WTC11 (cell line): ENCODE results near the gene FHL3. TPM values are rescaled to one million over a fixed set of nuclear protein-coding genes. Genes with fewer than 3 reads are reported as not detected.

Experiments
- EMX1 ChIP-seq: fragments of 250-450 bp; sonication (Bioruptor Pico); IDR thresholded peaks from 2 replicates; pipeline ENCODE4 v1.8.0; 2021; ENCODE audit warnings: mild to moderate bottlenecking
- ETV6 ChIP-seq: sonication (generic); formaldehyde crosslinking; IDR thresholded peaks from 2 replicates; pipeline ENCODE4 v1.8.1; 2022; ENCODE audit warnings: mild to moderate bottlenecking, missing genetic modification reagents
- FOXP1 ChIP-seq: sonication (generic); formaldehyde crosslinking; IDR thresholded peaks from 2 replicates; pipeline ENCODE4 v1.8.0; 2022; ENCODE audit warnings: missing genetic modification reagents, mild to moderate bottlenecking, moderate library complexity, borderline replicate concordance
- FOXP4 ChIP-seq: sonication (generic); formaldehyde crosslinking; IDR thresholded peaks from 2 replicates; pipeline ENCODE4 v1.8.0; 2022; ENCODE audit warnings: mild to moderate bottlenecking, missing genetic modification reagents
- GABPB1 ChIP-seq: sonication (generic); formaldehyde crosslinking; IDR thresholded peaks from 2 replicates; pipeline ENCODE4 v1.8.1; 2023; ENCODE audit warnings: mild to moderate bottlenecking, missing genetic modification reagents
- HMGXB4 ChIP-seq: sonication (generic); formaldehyde crosslinking; IDR thresholded peaks from 2 replicates; pipeline ENCODE4 v1.8.1; 2023; ENCODE audit warnings: mild to moderate bottlenecking, moderate library complexity, missing genetic modification reagents
- MAX ChIP-seq: sonication (generic); formaldehyde crosslinking; IDR thresholded peaks from 2 replicates; pipeline ENCODE4 v1.8.0; 2022; ENCODE audit warnings: mild to moderate bottlenecking, missing genetic modification reagents
- MLX ChIP-seq: sonication (generic); formaldehyde crosslinking; IDR thresholded peaks from 2 replicates; pipeline ENCODE4 v1.8.1; 2023; ENCODE audit warnings: mild to moderate bottlenecking, missing genetic modification reagents, moderate library complexity
- MYBL2 ChIP-seq: sonication (generic); formaldehyde crosslinking; IDR thresholded peaks from 2 replicates; pipeline ENCODE4 v1.8.1; 2023; ENCODE audit warnings: mild to moderate bottlenecking, moderate library complexity, missing genetic modification reagents
- ZBTB43 ChIP-seq: sonication (generic); formaldehyde crosslinking; IDR thresholded peaks from 2 replicates; pipeline ENCODE4 v1.8.1; 2023; ENCODE audit warnings: mild to moderate bottlenecking, missing genetic modification reagents
- ZNF281 ChIP-seq: sonication (generic); formaldehyde crosslinking; IDR thresholded peaks from 2 replicates; pipeline ENCODE4 v1.8.0; 2023; ENCODE audit warnings: mild to moderate bottlenecking, missing genetic modification reagents
- ZNF416 ChIP-seq: fragments of 250-450 bp; sonication (Bioruptor Pico); IDR thresholded peaks from 2 replicates; pipeline ENCODE4 v1.9.0; 2021; ENCODE audit warnings: mild to moderate bottlenecking, inconsistent platforms
- total RNA-seq: library from RNA; stranded (reverse); gene quantifications from 3 replicates; pipeline ENCODE4 v1.2.3, GENCODE V29; 2021
- TF ChIP-seq, protein P1 (sequence below): fragments of 250-450 bp; sonication (Bioruptor Pico); IDR thresholded peaks from 2 replicates; pipeline ENCODE4 v1.9.0; 2021; ENCODE audit warnings: moderate library complexity, mild to moderate bottlenecking, inconsistent platforms, borderline replicate concordance
- TF ChIP-seq, protein P2 (sequence below): sonication (generic); formaldehyde crosslinking; IDR thresholded peaks from 2 replicates; pipeline ENCODE4 v1.8.0; 2022; ENCODE audit warnings: mild to moderate bottlenecking, missing genetic modification reagents
- TF ChIP-seq, protein P3 (sequence below): sonication (generic); formaldehyde crosslinking; IDR thresholded peaks from 2 replicates; pipeline ENCODE4 v1.8.1; 2022; ENCODE audit warnings: mild to moderate bottlenecking, moderate library complexity, missing genetic modification reagents

Gene FHL3
- total RNA-seq, 1 experiment from 2014 or later: 34.4 TPM

DNA sequence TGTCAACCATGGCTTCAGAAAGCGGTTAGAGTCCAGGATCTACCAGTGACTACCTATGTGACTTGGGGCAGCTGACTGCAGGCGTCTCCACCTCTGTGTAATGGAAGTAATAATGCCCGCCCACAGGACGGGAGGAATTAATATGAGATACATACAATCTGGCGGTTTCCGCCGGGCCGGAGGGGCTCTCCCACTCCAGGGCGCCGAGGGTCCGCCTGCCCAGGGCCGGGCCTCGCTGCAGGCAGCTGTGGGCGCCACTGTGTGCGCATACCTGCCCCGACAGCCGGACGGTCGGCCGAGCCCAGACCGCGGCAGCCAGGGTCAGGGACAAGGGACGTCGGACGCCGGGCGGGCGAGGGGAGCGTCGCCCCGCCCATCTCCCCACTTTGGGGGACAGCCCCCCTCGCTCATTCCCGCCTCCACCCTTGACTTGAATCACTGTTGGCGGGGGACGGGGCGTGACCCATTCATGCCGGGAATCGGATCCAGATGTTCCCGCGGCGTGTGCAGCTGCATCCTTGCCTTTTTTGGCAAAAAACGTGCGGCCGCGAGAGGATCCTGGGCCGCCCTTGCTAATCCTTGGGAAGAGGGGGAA is 9.5 kb downstream of the FHL3 start (continued):
- TF ChIP-seq, protein P1, sequence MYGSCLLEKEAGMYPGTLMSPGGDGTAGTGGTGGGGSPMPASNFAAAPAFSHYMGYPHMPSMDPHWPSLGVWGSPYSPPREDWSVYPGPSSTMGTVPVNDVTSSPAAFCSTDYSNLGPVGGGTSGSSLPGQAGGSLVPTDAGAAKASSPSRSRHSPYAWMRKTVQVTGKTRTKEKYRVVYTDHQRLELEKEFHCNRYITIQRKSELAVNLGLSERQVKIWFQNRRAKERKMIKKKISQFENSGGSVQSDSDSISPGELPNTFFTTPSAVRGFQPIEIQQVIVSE (CRISPR knock-in tag): no peak
- TF ChIP-seq GABPB1 (CRISPR knock-in tag) (no peak), FOXP4 (CRISPR knock-in tag) (peak; percentile 64), MLX (no peak), EMX1 (CRISPR knock-in tag) (0 out of 2 replicates have a peak, but pooled peaks have one; percentile 37), ETV6 (CRISPR knock-in tag) (peak; percentile 93), ZBTB43 (CRISPR knock-in tag) (peak; percentile 41; the same call in 1 of the 2 replicates), ZNF416 (CRISPR knock-in tag) (peak; percentile 77), MYBL2 (CRISPR knock-in tag) (peak; percentile 55), MAX (peak; percentile 78), HMGXB4 (CRISPR knock-in tag) (peak; percentile 44; the same call in 1 of the 2 replicates), FOXP1 (peak; percentile 78; the same call in 1 of the 2 replicates), ZNF281 (CRISPR knock-in tag) (peak; percentile 22; the same call in 1 of the 2 replicates)
- TF ChIP-seq, protein P2, sequence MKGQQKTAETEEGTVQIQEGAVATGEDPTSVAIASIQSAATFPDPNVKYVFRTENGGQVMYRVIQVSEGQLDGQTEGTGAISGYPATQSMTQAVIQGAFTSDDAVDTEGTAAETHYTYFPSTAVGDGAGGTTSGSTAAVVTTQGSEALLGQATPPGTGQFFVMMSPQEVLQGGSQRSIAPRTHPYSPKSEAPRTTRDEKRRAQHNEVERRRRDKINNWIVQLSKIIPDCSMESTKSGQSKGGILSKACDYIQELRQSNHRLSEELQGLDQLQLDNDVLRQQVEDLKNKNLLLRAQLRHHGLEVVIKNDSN (CRISPR knock-in tag): peak; percentile 28; the same call in 1 of the 2 replicates
- TF ChIP-seq, protein P3, sequence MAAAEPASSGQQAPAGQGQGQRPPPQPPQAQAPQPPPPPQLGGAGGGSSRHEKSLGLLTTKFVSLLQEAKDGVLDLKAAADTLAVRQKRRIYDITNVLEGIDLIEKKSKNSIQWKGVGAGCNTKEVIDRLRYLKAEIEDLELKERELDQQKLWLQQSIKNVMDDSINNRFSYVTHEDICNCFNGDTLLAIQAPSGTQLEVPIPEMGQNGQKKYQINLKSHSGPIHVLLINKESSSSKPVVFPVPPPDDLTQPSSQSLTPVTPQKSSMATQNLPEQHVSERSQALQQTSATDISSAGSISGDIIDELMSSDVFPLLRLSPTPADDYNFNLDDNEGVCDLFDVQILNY: peak; percentile 95
